ENCODE data around the gene AP5S1.

- TF ChIP-seq POLR2A (IDR thresholded peaks at IDR 0.05) = no peak
- TF ChIP-seq, protein P1, sequence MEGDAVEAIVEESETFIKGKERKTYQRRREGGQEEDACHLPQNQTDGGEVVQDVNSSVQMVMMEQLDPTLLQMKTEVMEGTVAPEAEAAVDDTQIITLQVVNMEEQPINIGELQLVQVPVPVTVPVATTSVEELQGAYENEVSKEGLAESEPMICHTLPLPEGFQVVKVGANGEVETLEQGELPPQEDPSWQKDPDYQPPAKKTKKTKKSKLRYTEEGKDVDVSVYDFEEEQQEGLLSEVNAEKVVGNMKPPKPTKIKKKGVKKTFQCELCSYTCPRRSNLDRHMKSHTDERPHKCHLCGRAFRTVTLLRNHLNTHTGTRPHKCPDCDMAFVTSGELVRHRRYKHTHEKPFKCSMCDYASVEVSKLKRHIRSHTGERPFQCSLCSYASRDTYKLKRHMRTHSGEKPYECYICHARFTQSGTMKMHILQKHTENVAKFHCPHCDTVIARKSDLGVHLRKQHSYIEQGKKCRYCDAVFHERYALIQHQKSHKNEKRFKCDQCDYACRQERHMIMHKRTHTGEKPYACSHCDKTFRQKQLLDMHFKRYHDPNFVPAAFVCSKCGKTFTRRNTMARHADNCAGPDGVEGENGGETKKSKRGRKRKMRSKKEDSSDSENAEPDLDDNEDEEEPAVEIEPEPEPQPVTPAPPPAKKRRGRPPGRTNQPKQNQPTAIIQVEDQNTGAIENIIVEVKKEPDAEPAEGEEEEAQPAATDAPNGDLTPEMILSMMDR (IDR thresholded peaks at IDR 0.05) = no peak
Observed at GRCh38 chr20:3828798-3829197, 8.5 kb downstream of the AP5S1 start.

Measured in body of pancreas (tissue), 4 donors.